ENCODE results near the gene ABCD2. TPM values are rescaled to one million over a fixed set of nuclear protein-coding genes. Genes with fewer than 3 reads are reported as not detected.

ABCD2 gene
- polyA plus RNA-seq (2013): under 0.01 and 0.01 TPM in 2 replicates

GRCh38 chr12:39619660-39620433, at the start of gene ABCD2:
Gene ABCD2 (minus strand): TSS chr12:39619803. CDS start chr12:39619615, 188 bp downstream.
- Histone ChIP-seq H3K4me2 (ENCODE audit: low read length) (peak within 1 kb of the TSS; percentile 74), H3K4me3 (ENCODE audit: low read depth, low read length) (no peak within 1 kb of the TSS), H3K79me2 (ENCODE audit: control insufficient read depth, insufficient read depth, low read length, poor library complexity) (no peaks in the 10 kb centered on the region), H2AK5ac (ENCODE audit: low read length) (no peak within 1 kb of the TSS), H3K27me3 (ENCODE audit: insufficient read depth, low read length) (no peaks in the 10 kb centered on the region), H4K8ac (ENCODE audit: low read depth, low read length) (no peak within 1 kb of the TSS), H4K91ac (ENCODE audit: low read depth, low read length) (no peak within 1 kb of the TSS), H2BK5ac (ENCODE audit: low read depth, low read length, poor library complexity) (no peak within 1 kb of the TSS), H3K9me3 (ENCODE audit: insufficient read depth, low read depth, low read length) (no peaks in the 10 kb centered on the region), H3K18ac (ENCODE audit: low read length) (no peak within 1 kb of the TSS), H4K12ac (ENCODE audit: low read depth, low read length) (no peak within 1 kb of the TSS), H2BK120ac (ENCODE audit: insufficient read depth, low read length, poor library complexity) (no peak within 1 kb of the TSS), H3K23ac (ENCODE audit: low read length) (no peak within 1 kb of the TSS), H3K36me3 (ENCODE audit: control insufficient read depth in 1 of 2, insufficient read depth in 2 of 2, low read length in 2 of 2) (no peaks in the 10 kb centered on the region), H3K79me1 (ENCODE audit: low read length) (no peaks in the 10 kb centered on the region), H2AFZ (ENCODE audit: insufficient read depth, low read length, poor library complexity) (peak within 1 kb of the TSS; percentile 83), H2BK12ac (ENCODE audit: low read length) (no peak within 1 kb of the TSS), H3K4ac (ENCODE audit: low read depth, low read length) (no peak within 1 kb of the TSS), H3K4me1 (ENCODE audit: control insufficient read depth in 1 of 2, insufficient read depth in 2 of 2, low read length in 2 of 2) (no peaks in the 10 kb centered on the region), H3K27ac (ENCODE audit: low read depth, low read length) (no peak within 1 kb of the TSS), H3K9ac (ENCODE audit: low read length) (no peak within 1 kb of the TSS), H3K14ac (ENCODE audit: low read length) (no peak within 1 kb of the TSS)
- no CpG with 5 or more reads among the region's 20 CpGs for WGBS (ENCODE audit: extremely low coverage, insufficient coverage, insufficient read length)
- DNase-seq: peak; percentile 35 to 65

- Histone ChIP-seq H4K12ac (ENCODE audit: low read depth, low read length) (no peak overlapping the region), H3K4ac (ENCODE audit: low read depth, low read length) (no peak overlapping the region), H3K36me3 (ENCODE audit: control insufficient read depth in 1 of 2, insufficient read depth in 2 of 2, low read length in 2 of 2) (no peaks in the 10 kb centered on the region), H3K23ac (ENCODE audit: low read length) (no peak overlapping the region), H3K27me3 (ENCODE audit: insufficient read depth, low read length) (no peaks in the 10 kb centered on the region), H4K8ac (ENCODE audit: low read depth, low read length) (no peak overlapping the region), H2AK5ac (ENCODE audit: low read length) (no peak overlapping the region), H3K79me1 (ENCODE audit: low read length) (no peaks in the 10 kb centered on the region), H3K9ac (ENCODE audit: low read length) (no peak overlapping the region), H4K91ac (ENCODE audit: low read depth, low read length) (no peak overlapping the region), H3K4me1 (ENCODE audit: control insufficient read depth in 1 of 2, insufficient read depth in 2 of 2, low read length in 2 of 2) (no peaks in the 10 kb centered on the region), H3K18ac (ENCODE audit: low read length) (no peak overlapping the region), H2BK5ac (ENCODE audit: low read depth, low read length, poor library complexity) (no peak overlapping the region), H3K79me2 (ENCODE audit: control insufficient read depth, insufficient read depth, low read length, poor library complexity) (no peaks in the 10 kb centered on the region), H3K4me3 (ENCODE audit: low read depth, low read length) (no peak overlapping the region), H3K9me3 (ENCODE audit: insufficient read depth, low read depth, low read length) (no peaks in the 10 kb centered on the region), H3K14ac (ENCODE audit: low read length) (no peak overlapping the region), H3K4me2 (ENCODE audit: low read length) (no peak overlapping the region), H2AFZ (ENCODE audit: insufficient read depth, low read length, poor library complexity) (no peak overlapping the region), H3K27ac (ENCODE audit: low read depth, low read length) (no peak overlapping the region), H2BK120ac (ENCODE audit: insufficient read depth, low read length, poor library complexity) (no peak overlapping the region), H2BK12ac (ENCODE audit: low read length) (no peak overlapping the region)
- WGBS (ENCODE audit: extremely low coverage, insufficient coverage, insufficient read length): no CpG with 5 or more reads among the region's 2 CpGs
- DNase-seq: no peak
These were observed 40.5 kb upstream of the ABCD2 start for GRCh38 chr12:39660101-39660500.

- no peak overlapping the region for H3K14ac ChIP-seq (ENCODE audit: low read length)
- no peak overlapping the region for H3K23ac ChIP-seq (ENCODE audit: low read length)
- H2BK5ac ChIP-seq (ENCODE audit: low read depth, low read length, poor library complexity): no peak overlapping the region
- H3K4me2 ChIP-seq (ENCODE audit: low read length): no peak overlapping the region
- H4K8ac ChIP-seq (ENCODE audit: low read depth, low read length): no peak overlapping the region
- no peak overlapping the region for H3K4ac ChIP-seq (ENCODE audit: low read depth, low read length)
- H2BK120ac ChIP-seq (ENCODE audit: insufficient read depth, low read length, poor library complexity): no peak overlapping the region
- no peak overlapping the region for H3K27ac ChIP-seq (ENCODE audit: low read depth, low read length)
- H3K18ac ChIP-seq (ENCODE audit: low read length): no peak overlapping the region
- H3K9ac ChIP-seq (ENCODE audit: low read length): no peak overlapping the region
- no peaks in the 10 kb centered on the region for H3K79me1 ChIP-seq (ENCODE audit: low read length)
- H4K91ac ChIP-seq (ENCODE audit: low read depth, low read length): no peak overlapping the region
- no peaks in the 10 kb centered on the region for H3K9me3 ChIP-seq (ENCODE audit: insufficient read depth, low read depth, low read length)
- DNase-seq: no peak
- H3K36me3 ChIP-seq (ENCODE audit: control insufficient read depth in 1 of 2, insufficient read depth in 2 of 2, low read length in 2 of 2): no peaks in the 10 kb centered on the region
- no peaks in the 10 kb centered on the region for H3K79me2 ChIP-seq (ENCODE audit: control insufficient read depth, insufficient read depth, low read length, poor library complexity)
- H2BK12ac ChIP-seq (ENCODE audit: low read length): no peak overlapping the region
- no peaks in the 10 kb centered on the region for H3K27me3 ChIP-seq (ENCODE audit: insufficient read depth, low read length)
- H2AFZ ChIP-seq (ENCODE audit: insufficient read depth, low read length, poor library complexity): no peak overlapping the region
- H2AK5ac ChIP-seq (ENCODE audit: low read length): no peak overlapping the region
- no peaks in the 10 kb centered on the region for H3K4me1 ChIP-seq (ENCODE audit: control insufficient read depth in 1 of 2, insufficient read depth in 2 of 2, low read length in 2 of 2)
- no peak overlapping the region for H3K4me3 ChIP-seq (ENCODE audit: low read depth, low read length)
- H4K12ac ChIP-seq (ENCODE audit: low read depth, low read length): no peak overlapping the region
These were observed 27.8 kb upstream of the ABCD2 start for GRCh38 chr12:39647383-39647782.

DNA sequence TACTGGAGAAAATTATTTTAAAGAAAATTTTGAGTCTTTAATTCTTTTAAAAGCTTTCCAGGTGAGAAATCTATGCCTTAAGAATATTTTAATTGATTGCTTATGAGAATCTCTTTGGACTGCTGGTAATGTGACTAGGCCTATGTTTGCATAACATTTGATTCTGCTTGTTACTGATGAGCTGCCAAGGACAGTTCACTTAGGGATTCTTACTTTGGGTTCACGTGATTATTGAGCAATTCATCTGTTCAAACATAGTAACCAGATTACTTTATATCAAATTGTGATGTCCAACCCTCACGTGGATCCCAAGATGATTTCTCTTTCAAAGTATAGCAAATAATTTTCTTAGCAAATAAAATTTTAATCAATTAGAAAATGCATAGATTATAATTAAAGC, 27.4 kb upstream of the ABCD2 start:
- Histone ChIP-seq H3K4me2 (ENCODE audit: low read length) (no peak overlapping the region), H3K4me3 (ENCODE audit: low read depth, low read length) (no peak overlapping the region), H3K4me1 (ENCODE audit: control insufficient read depth in 1 of 2, insufficient read depth in 2 of 2, low read length in 2 of 2) (no peaks in the 10 kb centered on the region), H2BK120ac (ENCODE audit: insufficient read depth, low read length, poor library complexity) (no peak overlapping the region), H3K14ac (ENCODE audit: low read length) (no peak overlapping the region), H3K79me2 (ENCODE audit: control insufficient read depth, insufficient read depth, low read length, poor library complexity) (no peaks in the 10 kb centered on the region), H3K9me3 (ENCODE audit: insufficient read depth, low read depth, low read length) (no peaks in the 10 kb centered on the region), H3K79me1 (ENCODE audit: low read length) (no peaks in the 10 kb centered on the region), H4K12ac (ENCODE audit: low read depth, low read length) (no peak overlapping the region), H3K27ac (ENCODE audit: low read depth, low read length) (no peak overlapping the region), H3K9ac (ENCODE audit: low read length) (no peak overlapping the region), H4K8ac (ENCODE audit: low read depth, low read length) (no peak overlapping the region), H2BK5ac (ENCODE audit: low read depth, low read length, poor library complexity) (no peak overlapping the region), H2BK12ac (ENCODE audit: low read length) (no peak overlapping the region), H3K4ac (ENCODE audit: low read depth, low read length) (no peak overlapping the region), H3K27me3 (ENCODE audit: insufficient read depth, low read length) (no peaks in the 10 kb centered on the region), H4K91ac (ENCODE audit: low read depth, low read length) (no peak overlapping the region), H2AK5ac (ENCODE audit: low read length) (no peak overlapping the region), H2AFZ (ENCODE audit: insufficient read depth, low read length, poor library complexity) (no peak overlapping the region), H3K23ac (ENCODE audit: low read length) (no peak overlapping the region), H3K36me3 (ENCODE audit: control insufficient read depth in 1 of 2, insufficient read depth in 2 of 2, low read length in 2 of 2) (no peaks in the 10 kb centered on the region), H3K18ac (ENCODE audit: low read length) (no peak overlapping the region)
- WGBS (ENCODE audit: extremely low coverage, insufficient coverage, insufficient read length): no CpG with 5 or more reads among the region's 2 CpGs
- DNase-seq: no peak

All from trophoblast cell (in vitro differentiated cells and primary cell).